Activated T-helper 2 cell treated with anti-CD3 and anti-CD28 coated beads, Interferon-gamma antibody, Interleukin-2, Interleukin-4, amounts not matched to agents 10 μg/mL and 5 μg/mL and 100 μg/mL, durations not matched to agents 14 hours and 24 hours and 36 hours (primary cell): Measurements from ENCODE around the gene ERICH6B. TPM values are rescaled to one million over a fixed set of nuclear protein-coding genes. Genes with fewer than 3 reads are reported as not detected.

Experiments used
- DNase-seq: peaks from one replicate; pipeline ENCODE4 v3.0.0; 2021; ENCODE audit warnings: low spot score
- H3K27ac Mint-ChIP-seq: one replicate; pipeline ENCODE4 v1.8.0; 2021; ENCODE audit warnings: mixed read lengths
- H3K27me3 Mint-ChIP-seq: one replicate; pipeline ENCODE4 v1.8.0; 2021; ENCODE audit warnings: low read depth, mixed read lengths
- H3K36me3 Mint-ChIP-seq: one replicate; pipeline ENCODE4 v1.8.0; 2021; ENCODE audit warnings: low read depth, mixed read lengths
- H3K4me1 Mint-ChIP-seq: one replicate; pipeline ENCODE4 v1.8.0; 2021; ENCODE audit warnings: low read depth, mixed read lengths
- H3K4me3 Mint-ChIP-seq: one replicate; pipeline ENCODE4 v1.8.0; 2021; ENCODE audit warnings: low read depth, mild to moderate bottlenecking, moderate library complexity, mixed read lengths
- H3K9me3 Mint-ChIP-seq: one replicate; pipeline ENCODE4 v1.8.0; 2021; ENCODE audit warnings: mixed read lengths
- intact Hi-C: fragments of 100-400 bp; cut with micrococcal nuclease; formaldehyde crosslinking; loops from one replicate; pipeline ENCODE4 v1.15.1; 2023
- total RNA-seq: library from RNA; stranded (reverse); gene quantifications from 2 replicates; pipeline ENCODE4 v1.2.3, GENCODE V29; 2022

Gene ERICH6B
- total RNA-seq, 1 donor from 2014 or later, result not detected

DNA sequence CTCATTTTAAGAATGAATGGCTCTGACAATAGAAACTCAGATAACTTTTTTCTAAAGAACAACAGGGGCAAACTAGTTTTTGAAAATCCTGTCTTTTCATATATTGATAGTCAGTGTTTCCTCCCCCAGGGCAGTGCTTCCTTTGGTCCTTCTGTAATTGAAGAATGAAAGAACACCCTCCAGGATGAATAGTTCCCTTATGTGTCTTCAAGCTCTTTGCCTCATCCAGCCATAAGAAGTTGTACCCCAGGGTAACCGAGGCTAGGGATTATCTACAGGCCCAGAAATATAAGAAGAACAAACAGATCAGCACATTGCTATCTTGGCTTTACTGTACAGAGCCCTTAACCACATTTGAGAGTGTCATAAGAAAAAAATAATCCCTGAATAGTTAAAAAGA is 12.1 kb upstream of the ERICH6B start:
- H3K9me3 Mint-ChIP-seq, result no peaks in the 10 kb centered on the region
- H3K4me1 Mint-ChIP-seq, result peaks cover 7% of the 10 kb centered on the region
- H3K4me3 Mint-ChIP-seq, result no peak overlapping the region
- intact Hi-C loops, result loop anchor here (2.0 kb wide), 1 partner anchor 67 kb away; no protein-coding TSS in a partner anchor
- peak overlapping the region; percentile 54 for H3K27ac Mint-ChIP-seq
- H3K27me3 Mint-ChIP-seq, result peaks cover 13% of the 10 kb centered on the region
- no peak for DNase-seq
- no peaks in the 10 kb centered on the region for H3K36me3 Mint-ChIP-seq

DNA sequence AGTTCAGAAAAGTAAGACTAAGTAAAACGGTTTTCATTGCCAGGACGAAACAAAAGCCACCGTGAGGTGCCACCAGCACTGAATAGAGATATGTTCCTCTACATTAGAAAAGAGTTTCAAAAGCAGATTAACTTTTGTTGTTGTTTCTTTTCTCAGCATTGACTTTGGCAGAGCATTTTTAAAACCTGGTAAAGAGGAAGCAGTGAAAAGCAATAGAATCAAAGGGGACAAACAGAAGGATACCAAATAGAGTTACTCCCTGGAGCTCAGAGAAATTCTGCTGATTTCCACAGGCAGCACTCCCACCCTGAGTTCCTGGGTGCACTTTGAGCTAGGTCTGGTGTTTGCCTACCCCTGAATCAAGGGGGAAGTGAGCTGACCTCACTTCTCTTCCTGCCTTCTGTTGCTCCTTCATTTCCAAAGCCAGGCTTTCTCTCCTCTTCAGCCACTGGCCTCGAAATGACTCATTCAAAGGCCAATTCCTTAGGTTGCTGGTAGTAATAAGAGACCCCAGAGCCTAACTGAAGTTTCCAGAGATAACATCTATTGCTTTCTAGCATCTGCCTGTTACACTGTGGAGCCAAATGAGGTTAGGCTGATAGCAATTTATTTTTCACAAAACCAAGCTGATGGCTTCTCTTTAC is 11.3 kb upstream of the ERICH6B start:
- no peak for DNase-seq
- Mint-ChIP-seq H3K4me1 (peaks cover 7% of the 10 kb centered on the region), H3K27ac (no peak overlapping the region), H3K9me3 (no peaks in the 10 kb centered on the region), H3K4me3 (no peak overlapping the region), H3K36me3 (no peaks in the 10 kb centered on the region), H3K27me3 (peaks cover 13% of the 10 kb centered on the region)
- intact Hi-C loops, result loop anchor here (2.0 kb wide), 1 partner anchor 68 kb away; no protein-coding TSS in a partner anchor

DNA sequence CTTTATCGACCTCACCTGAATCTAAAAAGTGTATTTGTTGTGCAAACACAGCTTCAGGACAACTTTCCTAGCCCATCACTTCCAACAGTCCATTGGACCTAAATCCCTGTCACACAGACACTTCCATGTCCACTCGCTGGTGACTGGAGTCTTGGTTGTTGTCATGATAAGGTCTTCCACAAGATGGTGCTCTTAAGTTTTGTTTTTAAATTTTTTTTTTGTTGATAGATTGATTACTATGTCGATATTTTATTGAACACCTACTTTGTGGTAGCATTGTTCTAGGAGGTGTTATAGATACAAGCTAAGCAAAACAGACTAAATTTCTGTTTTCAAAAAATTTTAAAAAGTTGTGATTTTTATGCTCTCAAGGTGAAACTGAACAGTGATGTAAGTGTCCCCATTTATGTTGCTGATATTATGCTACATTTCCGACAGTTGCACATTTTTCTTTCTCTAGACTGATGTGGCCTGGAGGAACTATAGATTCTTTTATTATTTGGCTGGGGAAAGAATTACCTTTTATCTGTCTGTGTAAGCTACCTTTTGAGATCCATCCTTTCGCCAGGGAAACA is 8.1 kb upstream of the ERICH6B start:
- DNase-seq, result no peak
- Mint-ChIP-seq H3K4me3 (no peak overlapping the region), H3K4me1 (peaks cover 7% of the 10 kb centered on the region), H3K36me3 (no peaks in the 10 kb centered on the region), H3K9me3 (no peaks in the 10 kb centered on the region), H3K27me3 (peaks cover 33% of the 10 kb centered on the region), H3K27ac (no peak overlapping the region)
- intact Hi-C loops, result loop anchor here (1.0 to 5.0 kb wide), 3 partner anchors 95 to 697 kb away; no protein-coding TSS in a partner anchor

DNA sequence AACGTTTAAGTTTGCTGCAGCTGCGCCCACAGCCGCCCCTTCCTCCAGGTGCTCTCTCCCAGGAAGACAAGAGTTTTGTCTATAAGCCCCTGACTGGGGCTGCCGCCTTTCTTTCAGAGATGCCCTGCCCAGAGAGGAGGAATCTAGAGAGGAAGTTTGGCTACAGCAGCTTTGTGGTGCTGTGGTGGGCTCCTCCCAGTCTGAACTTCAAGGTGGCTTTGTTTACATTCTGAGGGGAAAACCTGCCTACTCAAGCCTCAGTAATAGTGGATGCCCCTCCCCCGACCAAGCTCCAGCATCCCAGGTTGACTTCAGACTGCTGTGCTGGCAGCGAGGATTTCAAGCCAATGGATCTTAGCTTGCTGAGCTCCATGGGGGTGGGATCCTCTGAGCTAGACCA is 6.4 kb upstream of the ERICH6B start:
- Mint-ChIP-seq H3K4me1 (peaks cover under 1% of the 10 kb centered on the region), H3K27me3 (peaks cover 48% of the 10 kb centered on the region), H3K4me3 (no peak overlapping the region), H3K36me3 (no peaks in the 10 kb centered on the region), H3K9me3 (no peaks in the 10 kb centered on the region), H3K27ac (no peak overlapping the region)
- intact Hi-C loops, result loop anchor here (2.0 to 5.0 kb wide), 2 partner anchors 505 to 699 kb away; no protein-coding TSS in a partner anchor
- DNase-seq, result no peak

DNA sequence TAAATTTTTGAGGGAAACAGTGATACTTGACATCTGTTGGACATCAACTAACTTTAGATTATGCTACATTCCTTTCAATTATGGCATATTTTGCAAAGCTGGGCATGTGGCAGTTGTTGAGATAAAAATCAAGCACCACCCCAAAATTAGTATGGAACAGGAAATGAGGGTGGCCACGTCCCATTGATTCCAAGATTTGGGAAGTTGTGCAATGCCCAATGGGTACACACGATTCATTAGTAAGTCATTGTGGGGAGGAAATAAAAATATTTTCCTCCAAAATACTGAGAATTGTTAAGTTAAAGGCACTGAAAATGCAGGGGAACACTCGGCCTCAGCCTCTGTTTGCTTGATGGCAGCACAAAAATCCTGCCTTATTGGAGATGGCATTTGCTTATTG is 7.6 kb downstream of the ERICH6B start:
- DNase-seq, result no peak
- H3K4me3 Mint-ChIP-seq, result no peak overlapping the region
- no peak overlapping the region for H3K27ac Mint-ChIP-seq
- no peaks in the 10 kb centered on the region for H3K36me3 Mint-ChIP-seq
- H3K27me3 Mint-ChIP-seq, result peaks cover 29% of the 10 kb centered on the region
- no peaks in the 10 kb centered on the region for H3K9me3 Mint-ChIP-seq
- H3K4me1 Mint-ChIP-seq, result no peaks in the 10 kb centered on the region
- intact Hi-C loops, result no loop called here

DNA sequence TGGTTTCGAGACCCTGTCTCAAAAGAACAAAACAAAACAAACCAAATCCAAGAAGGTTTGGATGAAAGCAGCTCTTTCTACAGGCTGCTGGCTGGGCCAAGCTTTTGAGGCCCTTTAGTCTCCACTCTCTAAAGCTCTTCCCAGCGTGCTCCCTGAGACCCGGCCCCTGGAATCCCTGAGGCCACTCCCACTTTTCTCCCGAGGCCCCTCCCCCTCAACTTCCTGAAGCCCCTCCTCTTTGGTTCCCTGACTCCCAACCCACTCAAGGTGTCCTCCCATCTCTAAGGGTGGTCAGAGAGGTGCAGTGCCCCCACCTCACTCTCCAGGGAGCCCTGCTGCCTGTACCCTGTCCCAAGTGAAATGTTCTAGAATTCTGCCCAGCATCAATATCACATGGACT is 10.6 kb downstream of the ERICH6B start:
- peaks cover 19% of the 10 kb centered on the region for H3K27me3 Mint-ChIP-seq
- H3K27ac Mint-ChIP-seq, result no peak overlapping the region
- intact Hi-C loops, result no loop called here
- H3K4me1 Mint-ChIP-seq, result no peaks in the 10 kb centered on the region
- no peaks in the 10 kb centered on the region for H3K9me3 Mint-ChIP-seq
- DNase-seq, result no peak
- no peaks in the 10 kb centered on the region for H3K36me3 Mint-ChIP-seq
- H3K4me3 Mint-ChIP-seq, result no peak overlapping the region

DNA sequence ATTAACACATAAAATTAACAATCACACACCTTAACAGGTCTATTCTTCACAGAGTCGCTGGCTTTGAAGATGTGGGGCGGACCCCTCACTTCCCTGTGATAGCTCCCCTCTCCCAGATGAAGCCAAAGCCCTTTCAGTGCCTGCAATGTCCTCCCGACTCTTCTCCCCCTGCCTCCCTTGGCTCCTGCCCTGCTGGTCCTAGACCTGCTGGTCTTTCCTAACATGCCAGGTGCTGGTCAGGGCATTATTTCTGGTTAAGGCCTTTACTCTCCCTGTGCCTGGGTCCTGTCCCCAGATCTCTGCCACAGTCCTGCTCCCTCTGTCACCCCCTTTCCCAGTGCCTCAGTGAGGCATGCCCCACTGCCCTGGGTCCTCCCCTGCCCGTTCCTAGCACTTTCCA is 12.2 kb downstream of the ERICH6B start:
- no peak for DNase-seq
- Mint-ChIP-seq H3K9me3 (no peaks in the 10 kb centered on the region), H3K4me3 (no peak overlapping the region), H3K27ac (no peak overlapping the region), H3K36me3 (no peaks in the 10 kb centered on the region), H3K27me3 (peaks cover 9% of the 10 kb centered on the region), H3K4me1 (no peaks in the 10 kb centered on the region)
- intact Hi-C loops, result no loop called here

DNA sequence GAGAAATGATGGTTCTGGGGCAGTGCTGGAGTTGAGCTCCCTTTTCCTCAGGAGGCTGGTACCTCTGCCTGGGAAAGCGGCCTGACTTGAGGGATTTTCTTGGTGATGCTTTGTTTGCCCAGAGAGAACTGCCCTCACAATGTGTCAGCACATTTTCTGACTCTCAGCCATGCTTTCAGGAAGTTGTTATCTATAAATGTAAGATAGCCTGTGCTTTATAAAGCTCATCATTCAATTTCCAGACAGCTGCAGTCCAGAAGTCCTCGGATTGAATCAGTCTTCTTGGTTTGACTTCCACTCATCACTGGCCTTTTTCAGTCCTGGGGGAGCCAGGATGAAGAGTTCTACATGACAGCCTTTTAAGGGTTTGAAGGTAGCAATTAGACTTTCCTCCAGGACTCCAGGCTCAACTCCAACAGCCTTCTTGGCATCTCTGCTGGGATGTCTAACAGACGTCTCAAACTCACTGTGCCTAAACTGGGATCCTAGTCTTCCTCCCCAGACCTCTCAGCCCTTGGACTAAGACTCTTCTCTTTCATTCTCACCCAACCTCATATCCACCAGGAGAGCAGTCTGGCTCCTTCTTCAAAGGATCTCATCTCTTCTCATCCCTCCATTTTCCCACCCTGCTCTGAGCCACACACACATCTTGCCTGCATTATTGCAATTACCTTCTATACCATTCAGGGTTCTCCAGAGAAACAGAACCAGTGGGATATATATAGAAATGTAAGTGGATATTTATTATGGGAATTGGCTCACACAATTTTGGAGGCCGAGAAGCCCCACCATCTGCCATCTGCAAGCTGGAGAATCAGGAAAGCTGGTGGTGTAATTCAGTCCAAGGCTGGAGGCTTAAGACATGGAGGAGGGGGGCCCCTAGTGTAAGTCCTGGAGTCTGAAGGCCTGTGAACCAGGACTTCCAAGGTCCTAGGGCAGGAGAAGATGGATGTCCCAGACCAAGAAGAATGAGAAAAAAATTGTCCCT is 13.1 kb downstream of the ERICH6B start:
- Mint-ChIP-seq H3K4me3 (no peak overlapping the region), H3K27me3 (peaks cover 9% of the 10 kb centered on the region), H3K36me3 (no peaks in the 10 kb centered on the region), H3K27ac (no peak overlapping the region), H3K9me3 (no peaks in the 10 kb centered on the region), H3K4me1 (no peaks in the 10 kb centered on the region)
- DNase-seq, result no peak
- intact Hi-C loops, result no loop called here

DNA sequence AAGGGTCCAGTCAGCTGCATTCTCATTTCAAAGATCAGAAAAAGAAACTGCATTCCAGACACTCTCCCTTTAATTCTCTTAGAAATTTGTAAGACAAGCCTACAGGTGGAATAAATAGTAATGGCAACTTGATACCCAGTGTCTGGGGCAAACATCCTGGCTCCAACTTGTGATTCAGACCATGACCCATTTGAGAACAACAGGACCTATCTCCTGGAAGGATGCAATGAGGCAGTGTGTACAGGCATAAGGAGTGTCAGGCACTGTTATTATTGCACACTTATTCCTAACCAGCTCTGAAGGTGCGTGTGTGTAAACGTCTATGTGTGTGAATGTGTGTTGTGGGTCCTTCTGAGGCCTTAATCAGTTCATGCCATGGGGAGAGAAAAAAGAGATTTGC is 13.9 kb downstream of the ERICH6B start:
- intact Hi-C loops, result no loop called here
- Mint-ChIP-seq H3K27me3 (peaks cover 10% of the 10 kb centered on the region), H3K36me3 (no peaks in the 10 kb centered on the region), H3K4me1 (no peaks in the 10 kb centered on the region), H3K4me3 (no peak overlapping the region), H3K27ac (no peak overlapping the region), H3K9me3 (no peaks in the 10 kb centered on the region)
- DNase-seq, result no peak

DNA sequence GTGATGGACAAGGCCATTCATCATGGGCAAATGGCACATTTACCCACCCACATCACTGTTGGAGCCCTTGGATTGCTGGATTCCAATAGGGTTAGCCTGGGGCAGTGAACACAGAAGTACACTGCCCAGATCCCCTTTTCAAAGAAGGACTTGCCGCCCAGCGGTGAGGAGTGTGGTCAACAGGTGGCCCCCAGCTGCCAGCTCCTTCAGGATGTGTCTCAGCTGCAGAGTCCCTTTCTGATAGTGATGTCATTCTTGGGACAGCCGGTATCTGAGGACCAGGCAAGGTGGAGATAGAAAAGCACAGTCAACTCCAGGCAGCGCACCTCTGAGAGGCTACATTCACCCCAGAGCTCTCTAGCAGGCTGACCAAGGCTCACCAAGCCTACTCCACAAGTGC is 16.9 kb downstream of the ERICH6B start:
- H3K4me3 Mint-ChIP-seq, result no peak overlapping the region
- H3K27me3 Mint-ChIP-seq, result peaks cover 15% of the 10 kb centered on the region
- no peak overlapping the region for H3K27ac Mint-ChIP-seq
- H3K36me3 Mint-ChIP-seq, result no peaks in the 10 kb centered on the region
- intact Hi-C loops, result no loop called here
- H3K4me1 Mint-ChIP-seq, result no peaks in the 10 kb centered on the region
- no peaks in the 10 kb centered on the region for H3K9me3 Mint-ChIP-seq
- no peak for DNase-seq

DNA sequence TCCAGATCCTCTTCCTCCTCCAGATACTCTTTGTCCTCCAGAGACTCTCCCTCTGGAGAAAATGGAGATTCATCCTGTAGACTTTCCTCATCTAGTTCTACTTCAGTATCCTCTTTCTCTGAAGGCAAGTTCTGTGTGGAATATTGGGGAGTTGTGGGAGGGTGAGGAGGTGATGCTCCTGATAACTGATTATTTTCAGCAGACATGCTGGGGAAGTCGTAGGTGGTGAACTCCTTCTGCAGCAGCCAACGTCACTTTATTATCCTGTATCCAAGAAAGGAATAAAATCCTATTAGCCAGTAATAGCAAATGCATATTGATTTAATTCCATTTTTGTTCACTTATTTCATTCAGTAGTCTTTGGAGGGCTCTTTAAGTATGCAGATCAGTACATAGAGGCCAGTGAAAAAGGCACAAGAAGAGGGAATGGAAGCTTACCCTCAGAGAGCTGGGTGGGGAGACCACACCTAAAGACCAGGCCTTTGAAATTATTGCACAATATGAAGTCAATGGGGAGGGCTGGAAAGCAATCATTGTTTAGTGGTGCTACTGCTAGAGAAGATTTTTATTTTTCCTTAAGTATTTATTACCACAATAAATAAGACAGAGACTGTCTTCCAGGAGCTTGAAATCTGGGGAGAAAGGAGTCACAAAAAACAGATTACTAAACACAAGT is 18.6 kb downstream of the ERICH6B start:
- intact Hi-C loops, result no loop called here
- no peak for DNase-seq
- H3K27ac Mint-ChIP-seq, result no peak overlapping the region

DNA sequence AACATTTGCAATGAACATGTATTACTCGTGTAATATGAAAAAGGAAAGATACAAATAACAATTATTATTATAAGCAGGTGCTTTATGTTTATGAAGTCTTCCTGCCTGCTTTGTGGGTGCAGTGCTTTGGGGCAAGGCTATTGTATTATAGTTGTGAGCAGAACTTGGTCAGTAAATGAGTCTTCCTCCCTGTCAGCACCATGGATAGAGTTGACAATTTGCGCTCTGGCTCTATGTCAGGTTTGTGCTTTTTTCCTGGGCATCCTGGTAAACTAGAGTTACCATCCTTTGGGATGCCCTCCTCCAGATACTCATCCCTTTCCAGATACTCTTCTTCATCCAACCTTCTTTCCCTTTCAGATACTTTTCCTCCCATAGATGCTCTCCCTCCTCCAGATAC is 19.6 kb downstream of the ERICH6B start:
- Mint-ChIP-seq H3K4me3 (no peak overlapping the region), H3K27me3 (peaks cover 15% of the 10 kb centered on the region), H3K9me3 (no peaks in the 10 kb centered on the region), H3K27ac (no peak overlapping the region), H3K36me3 (no peaks in the 10 kb centered on the region), H3K4me1 (no peaks in the 10 kb centered on the region)
- intact Hi-C loops, result no loop called here
- DNase-seq, result no peak

More for the DNA sequence above, 18.6 kb downstream of the ERICH6B start:
- Mint-ChIP-seq H3K9me3 (no peaks in the 10 kb centered on the region), H3K27me3 (peaks cover 15% of the 10 kb centered on the region), H3K4me3 (no peak overlapping the region), H3K36me3 (no peaks in the 10 kb centered on the region), H3K4me1 (no peaks in the 10 kb centered on the region)
